Mesothelial cell of epicardium (in vitro differentiated cells): ENCODE data around the gene CD99. TPM values are rescaled to one million over a fixed set of nuclear protein-coding genes. Genes with fewer than 3 reads are reported as not detected.
"Not testable (repeated sequence)": the region's sequence is repeated elsewhere in the genome, so short reads cannot be mapped to it uniquely, and the experiment has no call there.

Experiments
- DNase-seq, 2 experiments: peaks; one replicate each; pipeline ENCODE4 v3.0.0; 2021; ENCODE audit warnings: low spot score in 2 of 2; ENCODE audit not compliant: unreplicated experiment in 2 of 2
- H3K27ac Mint-ChIP-seq: 2 replicates; pipeline ENCODE4 v1.8.0; 2021; ENCODE audit warnings: mixed read lengths
- H3K27me3 Mint-ChIP-seq: 2 replicates; pipeline ENCODE4 v1.8.0; 2021; ENCODE audit warnings: low read depth, mixed read lengths
- H3K36me3 Mint-ChIP-seq: 2 replicates; pipeline ENCODE4 v1.8.0; 2021; ENCODE audit warnings: mixed read lengths
- H3K4me1 Mint-ChIP-seq: 2 replicates; pipeline ENCODE4 v1.8.0; 2021; ENCODE audit warnings: mixed read lengths
- H3K4me3 Mint-ChIP-seq: 2 replicates; pipeline ENCODE4 v1.8.0; 2021; ENCODE audit warnings: mild to moderate bottlenecking, moderate library complexity, mixed read lengths
- H3K9me3 Mint-ChIP-seq: 2 replicates; pipeline ENCODE4 v1.8.0; 2021; ENCODE audit warnings: mixed read lengths
- total RNA-seq: library from RNA; stranded (reverse); gene quantifications from 3 replicates; pipeline ENCODE4 v1.2.1, GENCODE V29; 2021
- TF ChIP-seq, protein P1 (sequence below): fragments of 200-600 bp; sonication (generic); IDR thresholded peaks from one replicate; pipeline ENCODE4 v1.5.0; 2021; ENCODE audit warnings: antibody characterized with exemption; ENCODE audit not compliant: unreplicated experiment

Gene CD99
- total RNA-seq, 1 donor from 2014 or later: 244 TPM

DNA sequence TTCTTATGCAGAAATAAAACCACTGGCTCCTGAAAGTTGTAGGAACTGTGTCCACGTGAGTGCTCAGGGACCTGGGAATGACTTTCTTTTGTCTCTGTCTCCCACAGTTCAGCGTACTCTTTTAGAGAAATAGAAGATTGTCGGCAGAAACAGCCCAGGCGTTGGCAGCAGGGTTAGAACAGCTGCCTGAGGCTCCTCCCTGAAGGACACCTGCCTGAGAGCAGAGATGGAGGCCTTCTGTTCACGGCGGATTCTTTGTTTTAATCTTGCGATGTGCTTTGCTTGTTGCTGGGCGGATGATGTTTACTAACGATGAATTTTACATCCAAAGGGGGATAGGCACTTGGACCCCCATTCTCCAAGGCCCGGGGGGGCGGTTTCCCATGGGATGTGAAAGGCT is 49.6 kb downstream of the CD99 start:
- TF ChIP-seq, protein P1, sequence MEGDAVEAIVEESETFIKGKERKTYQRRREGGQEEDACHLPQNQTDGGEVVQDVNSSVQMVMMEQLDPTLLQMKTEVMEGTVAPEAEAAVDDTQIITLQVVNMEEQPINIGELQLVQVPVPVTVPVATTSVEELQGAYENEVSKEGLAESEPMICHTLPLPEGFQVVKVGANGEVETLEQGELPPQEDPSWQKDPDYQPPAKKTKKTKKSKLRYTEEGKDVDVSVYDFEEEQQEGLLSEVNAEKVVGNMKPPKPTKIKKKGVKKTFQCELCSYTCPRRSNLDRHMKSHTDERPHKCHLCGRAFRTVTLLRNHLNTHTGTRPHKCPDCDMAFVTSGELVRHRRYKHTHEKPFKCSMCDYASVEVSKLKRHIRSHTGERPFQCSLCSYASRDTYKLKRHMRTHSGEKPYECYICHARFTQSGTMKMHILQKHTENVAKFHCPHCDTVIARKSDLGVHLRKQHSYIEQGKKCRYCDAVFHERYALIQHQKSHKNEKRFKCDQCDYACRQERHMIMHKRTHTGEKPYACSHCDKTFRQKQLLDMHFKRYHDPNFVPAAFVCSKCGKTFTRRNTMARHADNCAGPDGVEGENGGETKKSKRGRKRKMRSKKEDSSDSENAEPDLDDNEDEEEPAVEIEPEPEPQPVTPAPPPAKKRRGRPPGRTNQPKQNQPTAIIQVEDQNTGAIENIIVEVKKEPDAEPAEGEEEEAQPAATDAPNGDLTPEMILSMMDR: no peak
- Mint-ChIP-seq H3K27me3 (no peaks in the 10 kb centered on the region), H3K4me3 (no peak overlapping the region), H3K4me1 (no peaks in the 10 kb centered on the region), H3K9me3 (no peaks in the 10 kb centered on the region), H3K36me3 (peaks cover 50% of the 10 kb centered on the region), H3K27ac (no peak overlapping the region)
- DNase-seq: no peak

DNA sequence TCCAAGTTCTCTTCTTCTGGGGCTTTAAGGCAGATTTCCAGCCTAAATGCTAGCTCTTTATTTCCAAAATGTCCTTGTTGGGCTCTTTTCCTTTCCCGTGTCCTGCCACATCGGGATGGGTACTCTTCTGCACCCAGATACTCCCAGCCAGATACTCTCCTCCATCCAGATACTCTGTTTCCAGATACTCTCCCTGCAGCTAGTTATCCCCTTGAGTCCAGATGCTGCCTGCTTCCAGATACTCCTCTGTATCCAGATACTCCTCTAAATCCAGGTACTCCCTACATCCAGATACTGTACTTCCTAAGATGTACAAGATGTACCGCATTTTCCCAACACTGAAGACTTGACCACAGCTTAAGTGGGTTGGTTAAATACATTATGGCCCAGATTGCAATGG is 50.3 kb downstream of the CD99 start:
- Mint-ChIP-seq H3K4me1 (no peaks in the 10 kb centered on the region), H3K9me3 (no peaks in the 10 kb centered on the region), H3K4me3 (no peak overlapping the region), H3K27me3 (no peaks in the 10 kb centered on the region), H3K27ac (no peak overlapping the region), H3K36me3 (peaks cover 45% of the 10 kb centered on the region)
- DNase-seq: no peak
- TF ChIP-seq, protein P1: no peak

DNA sequence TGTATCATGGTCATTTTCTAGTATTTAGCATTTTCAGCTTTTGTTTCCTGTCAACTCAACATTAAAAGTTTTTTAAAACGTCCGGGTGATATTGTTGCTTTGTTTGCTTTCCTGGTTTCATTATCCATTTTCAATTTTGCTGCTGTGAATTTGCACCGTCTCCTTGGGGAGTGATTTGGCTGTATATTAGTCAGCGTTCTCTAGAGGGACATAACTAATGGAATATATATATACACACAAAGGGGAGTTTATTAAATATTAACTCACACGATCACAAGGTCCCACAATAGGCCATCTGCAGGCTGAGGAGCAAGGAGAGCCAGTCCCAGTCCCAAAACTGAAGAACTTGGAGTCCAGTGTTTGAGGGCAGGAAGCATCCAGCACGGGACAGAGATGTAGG is 55.2 kb downstream of the CD99 start:
- not testable (repeated sequence) for H3K27me3 Mint-ChIP-seq, H3K27ac Mint-ChIP-seq, H3K4me1 Mint-ChIP-seq, DNase-seq, H3K4me3 Mint-ChIP-seq, H3K9me3 Mint-ChIP-seq
- H3K36me3 Mint-ChIP-seq: peaks cover 22% of the 10 kb centered on the region

DNA sequence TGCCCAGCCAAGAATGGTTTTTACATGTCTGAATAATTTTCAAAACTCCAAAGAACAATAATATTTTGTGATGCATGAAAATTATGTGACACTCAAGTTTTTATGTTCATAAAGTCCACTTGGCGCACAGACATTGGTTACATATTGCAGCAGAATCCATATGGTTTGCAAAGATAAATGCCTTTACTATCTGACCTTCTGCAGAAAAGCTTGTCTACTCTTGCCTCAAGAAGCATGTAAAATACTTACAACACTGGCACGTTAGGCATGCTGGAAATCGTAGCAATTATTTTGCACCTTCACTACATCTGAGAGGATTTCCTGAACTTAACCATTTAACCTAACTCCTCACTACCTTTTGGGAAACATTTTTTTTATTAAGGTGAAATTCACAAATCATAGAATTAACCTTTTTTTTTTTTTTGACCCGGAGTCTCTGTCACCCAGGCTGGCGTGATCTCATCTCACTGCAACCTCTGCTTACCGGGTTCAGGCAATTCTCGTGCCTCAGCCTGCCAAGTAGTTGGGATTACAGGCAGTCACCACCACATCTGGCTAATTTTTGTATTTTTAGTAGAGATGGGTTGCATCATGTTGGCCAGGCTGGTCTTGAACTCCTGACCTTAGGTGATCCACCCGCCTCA is 57.2 kb downstream of the CD99 start:
- Mint-ChIP-seq H3K9me3 (no peaks in the 10 kb centered on the region), H3K4me3 (no peak overlapping the region), H3K36me3 (peaks cover 9% of the 10 kb centered on the region), H3K27ac (peak overlapping the region; percentile 61), H3K27me3 (no peaks in the 10 kb centered on the region), H3K4me1 (peaks cover 12% of the 10 kb centered on the region)
- DNase-seq: no peak
- TF ChIP-seq, protein P1: no peak

DNA sequence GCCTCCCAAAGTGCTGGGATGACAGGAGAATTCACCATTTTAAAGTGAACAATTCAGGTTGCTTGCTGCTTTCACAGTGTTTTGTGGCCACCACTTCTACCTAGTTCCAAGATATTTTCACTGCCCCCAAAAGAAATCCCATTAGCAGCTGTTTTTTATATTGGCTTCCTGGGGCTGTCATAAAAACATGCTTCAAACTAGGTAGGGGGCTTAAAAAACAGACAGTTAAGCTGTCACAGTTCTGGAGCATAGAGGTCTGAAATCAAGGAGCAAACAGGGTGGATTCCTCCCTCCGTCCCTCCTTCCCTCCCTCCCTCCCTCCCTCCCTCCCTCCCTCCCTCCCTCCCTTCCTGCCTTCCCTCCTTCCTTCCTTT is 57.7 kb downstream of the CD99 start:
- H3K9me3 Mint-ChIP-seq: no peaks in the 10 kb centered on the region
- peaks cover 4% of the 10 kb centered on the region for H3K36me3 Mint-ChIP-seq
- no peaks in the 10 kb centered on the region for H3K27me3 Mint-ChIP-seq
- TF ChIP-seq, protein P1: no peak
- no peak overlapping the region for H3K4me3 Mint-ChIP-seq
- peaks cover 12% of the 10 kb centered on the region for H3K4me1 Mint-ChIP-seq
- DNase-seq: no peak
- H3K27ac Mint-ChIP-seq: no peak overlapping the region

DNA sequence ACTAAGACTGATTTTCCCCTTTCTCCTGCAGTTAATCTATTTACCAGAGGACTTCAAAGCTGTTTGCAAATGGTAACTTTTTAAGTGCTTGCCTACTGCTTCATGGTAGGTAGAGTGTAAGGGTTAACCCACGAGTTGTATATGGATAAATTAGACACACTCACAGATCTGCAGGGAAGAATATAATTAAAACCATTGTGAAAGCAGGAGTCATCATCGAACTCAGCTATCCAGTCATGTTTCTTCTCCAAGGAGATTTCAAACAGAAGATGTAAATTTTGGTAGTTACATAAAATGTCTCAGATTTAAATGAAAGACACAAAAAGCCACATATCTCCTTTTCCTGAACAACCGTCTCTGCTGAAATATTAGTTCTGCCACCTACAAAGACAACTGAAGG is 60.2 kb downstream of the CD99 start:
- Mint-ChIP-seq H3K36me3 (no peaks in the 10 kb centered on the region), H3K4me3 (no peak overlapping the region), H3K4me1 (peaks cover 12% of the 10 kb centered on the region), H3K27me3 (no peaks in the 10 kb centered on the region), H3K9me3 (no peaks in the 10 kb centered on the region), H3K27ac (no peak overlapping the region)
- no peak for DNase-seq
- TF ChIP-seq, protein P1: no peak

DNA sequence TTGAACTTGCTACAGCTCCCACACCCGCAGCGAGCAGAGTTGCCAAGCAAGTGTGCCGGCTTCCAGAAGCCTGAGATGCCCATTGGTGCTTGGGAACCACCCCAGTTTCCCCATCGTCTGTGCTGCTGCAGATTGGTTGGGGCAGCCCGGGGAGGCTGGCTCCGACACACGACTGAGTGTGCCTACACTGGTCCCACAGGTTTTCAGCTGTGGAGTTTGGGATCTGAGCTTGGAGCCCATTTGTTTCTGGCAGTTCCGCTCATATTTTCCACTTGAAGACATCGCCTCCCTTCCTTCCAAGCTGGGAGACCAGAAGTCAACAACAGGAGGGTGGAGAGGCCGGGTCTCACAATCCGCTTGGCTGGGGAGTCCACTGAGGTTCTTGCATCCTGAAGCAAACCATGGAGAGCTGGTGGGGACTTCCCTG is 60.8 kb downstream of the CD99 start, which contains the start of gene XG:
XG (plus strand) TSS at position 167 of the 427 bp plus-strand sequence; CDS start at position 402, 235 bp downstream.
- not testable (repeated sequence) for H3K27me3 Mint-ChIP-seq, DNase-seq, H3K4me3 Mint-ChIP-seq, H3K9me3 Mint-ChIP-seq, H3K36me3 Mint-ChIP-seq
- Mint-ChIP-seq H3K27ac (peak within 1 kb of the TSS; percentile 27), H3K4me1 (peaks cover 14% of the 10 kb centered on the region)

DNA sequence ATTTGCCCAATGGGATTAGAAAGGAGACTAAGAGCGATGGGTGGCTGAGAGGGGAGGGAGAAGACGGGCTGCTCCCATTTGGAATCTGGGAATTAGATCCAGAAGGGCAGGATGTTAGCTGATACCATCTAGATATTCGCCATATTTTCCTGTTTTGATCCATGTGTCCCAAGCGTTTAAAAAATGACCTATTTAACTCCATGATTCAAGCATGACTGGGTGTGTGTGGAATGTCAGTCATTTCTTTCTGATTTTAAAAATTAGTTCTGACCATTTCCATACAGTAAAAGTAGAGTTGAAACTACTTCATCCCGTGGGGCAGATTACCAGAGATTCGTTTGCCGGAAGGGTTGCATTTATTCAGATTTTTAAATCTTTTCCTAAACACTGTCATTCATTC is 61.3 kb downstream of the CD99 start:
- not testable (repeated sequence) for H3K9me3 Mint-ChIP-seq, H3K4me3 Mint-ChIP-seq, DNase-seq, H3K27me3 Mint-ChIP-seq, H3K36me3 Mint-ChIP-seq
- Mint-ChIP-seq H3K4me1 (peaks cover 14% of the 10 kb centered on the region), H3K27ac (peak overlapping the region; percentile 27)

DNA sequence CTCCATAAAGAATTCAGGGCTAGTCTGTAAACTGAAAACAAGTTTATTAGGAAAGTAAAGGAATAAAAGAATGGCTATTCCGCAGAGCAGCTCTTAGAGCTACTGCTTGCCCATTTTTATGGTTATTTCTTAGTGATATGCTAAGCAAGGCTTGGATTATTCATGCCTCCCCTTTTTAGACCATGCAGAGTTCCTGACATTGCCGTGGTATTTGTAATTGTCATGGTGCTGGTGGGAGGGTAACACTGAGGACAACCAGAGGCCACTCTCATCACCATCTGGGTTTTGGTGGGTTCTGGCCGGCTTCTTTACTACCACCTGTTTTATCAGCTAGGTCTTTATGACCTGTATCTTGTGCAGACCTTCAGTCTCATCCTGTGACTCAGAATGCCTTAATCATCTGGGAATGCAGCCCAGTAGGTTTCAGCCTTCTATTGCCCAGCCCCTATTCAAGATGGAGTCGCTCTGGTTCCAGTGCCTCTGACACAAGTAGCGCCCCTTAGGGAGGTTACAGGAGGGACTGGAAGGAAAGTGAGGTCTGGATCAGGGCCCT is 64.1 kb downstream of the CD99 start:
- not testable (repeated sequence) for DNase-seq, H3K4me3 Mint-ChIP-seq, H3K9me3 Mint-ChIP-seq, H3K27me3 Mint-ChIP-seq, H3K27ac Mint-ChIP-seq, H3K4me1 Mint-ChIP-seq, H3K36me3 Mint-ChIP-seq
